ENCODE measurements around the gene INSIG2. TPM values are rescaled to one million over a fixed set of nuclear protein-coding genes. Genes with fewer than 3 reads are reported as not detected.
A peak's percentile ranks its signal among the peaks of the same experiment; 100 is the strongest.

INSIG2 gene
- total RNA-seq, 4 donors from 2014 or later, result 10.6 to 18.5 (median 15.5) TPM

DNA sequence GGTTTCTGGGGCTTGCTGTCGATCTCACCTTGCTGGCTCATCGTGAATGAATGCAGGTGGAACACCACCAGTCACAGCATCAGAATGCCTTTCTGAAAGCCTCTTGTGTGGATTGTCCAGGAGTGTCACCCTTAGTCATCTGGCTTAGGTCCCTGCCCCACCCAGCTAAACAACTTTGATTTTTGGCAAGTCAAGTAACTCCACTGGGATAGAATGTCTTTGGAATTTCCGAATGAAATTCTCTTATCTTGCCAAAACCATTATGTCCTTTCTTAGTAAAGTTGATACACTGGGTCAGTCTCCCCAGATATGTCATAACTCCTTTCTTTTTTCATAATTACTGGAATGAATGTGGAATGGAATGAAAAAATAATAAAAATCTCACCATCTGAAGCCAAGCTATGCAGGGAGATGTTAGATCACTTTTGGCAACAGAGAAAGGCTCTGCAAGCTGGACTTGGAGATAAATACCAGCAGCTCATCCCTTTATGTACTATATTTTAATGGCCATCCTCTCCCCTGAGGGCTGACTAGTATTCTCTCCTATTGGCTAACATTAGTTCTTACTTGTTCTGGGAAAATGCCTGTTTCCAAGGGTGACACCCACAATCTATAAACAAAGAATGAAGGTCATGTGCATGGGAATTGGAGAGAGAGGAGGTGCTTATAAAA, 35.4 kb downstream of the INSIG2 start:
- Histone ChIP-seq H3K27me3 (peaks cover 3% of the 10 kb centered on the region), H3K4me3 (no peak overlapping the region), H3K4me1 (peaks cover 3 to 17% (median 5%) of the 10 kb centered on the region in 3 donors), H3K27ac (peak overlapping the region in 3 of 4 donors; percentile 9 to 50 (median 28)), H3K9me3 (no peaks in the 10 kb centered on the region), H3K36me3 (no peaks in the 10 kb centered on the region)
- 45 to 100% methylated on average over 1 to 3 of the region's 3 CpGs for WGBS, 2 donors (ENCODE audit: low coverage in 1 of 2)
- ATAC-seq, result peak; percentile 81
- TF ChIP-seq EP300 (IDR thresholded peaks at IDR 0.05) (no peak), POLR2A (IDR thresholded peaks at IDR 0.05) (no peak), POLR2AphosphoS5 (IDR thresholded peaks at IDR 0.05) (no peak)
- TF ChIP-seq, protein P1, sequence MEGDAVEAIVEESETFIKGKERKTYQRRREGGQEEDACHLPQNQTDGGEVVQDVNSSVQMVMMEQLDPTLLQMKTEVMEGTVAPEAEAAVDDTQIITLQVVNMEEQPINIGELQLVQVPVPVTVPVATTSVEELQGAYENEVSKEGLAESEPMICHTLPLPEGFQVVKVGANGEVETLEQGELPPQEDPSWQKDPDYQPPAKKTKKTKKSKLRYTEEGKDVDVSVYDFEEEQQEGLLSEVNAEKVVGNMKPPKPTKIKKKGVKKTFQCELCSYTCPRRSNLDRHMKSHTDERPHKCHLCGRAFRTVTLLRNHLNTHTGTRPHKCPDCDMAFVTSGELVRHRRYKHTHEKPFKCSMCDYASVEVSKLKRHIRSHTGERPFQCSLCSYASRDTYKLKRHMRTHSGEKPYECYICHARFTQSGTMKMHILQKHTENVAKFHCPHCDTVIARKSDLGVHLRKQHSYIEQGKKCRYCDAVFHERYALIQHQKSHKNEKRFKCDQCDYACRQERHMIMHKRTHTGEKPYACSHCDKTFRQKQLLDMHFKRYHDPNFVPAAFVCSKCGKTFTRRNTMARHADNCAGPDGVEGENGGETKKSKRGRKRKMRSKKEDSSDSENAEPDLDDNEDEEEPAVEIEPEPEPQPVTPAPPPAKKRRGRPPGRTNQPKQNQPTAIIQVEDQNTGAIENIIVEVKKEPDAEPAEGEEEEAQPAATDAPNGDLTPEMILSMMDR (IDR thresholded peaks at IDR 0.05), result no peak

DNA sequence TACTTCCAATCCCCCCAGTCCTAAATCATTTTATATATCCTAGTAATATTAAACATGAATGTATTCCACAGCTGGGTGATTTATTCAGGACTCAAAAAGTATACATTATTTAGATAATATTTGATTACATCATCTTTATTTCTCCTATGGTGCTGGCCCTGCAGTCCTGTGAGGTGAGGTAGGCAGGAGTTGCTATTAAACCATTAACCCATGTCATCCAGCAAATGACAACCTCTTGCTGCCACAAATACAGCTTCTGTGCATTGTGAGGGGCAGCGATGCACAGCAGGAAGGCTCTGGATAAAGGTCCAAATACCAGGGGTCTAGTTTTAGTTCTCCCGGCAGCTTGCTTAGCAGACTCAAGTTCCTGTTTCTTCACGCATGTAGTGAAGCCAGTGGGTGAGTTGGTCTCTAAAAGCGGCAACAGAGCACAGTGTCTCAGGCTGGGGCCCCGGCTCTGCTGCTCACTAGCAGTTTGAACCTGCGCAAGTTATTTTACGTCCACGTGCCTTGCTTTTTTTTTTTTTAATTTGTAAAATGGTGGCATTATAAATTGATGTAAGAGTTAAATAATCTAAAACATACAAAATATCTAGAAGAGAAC, 36.1 kb downstream of the INSIG2 start:
- TF ChIP-seq, protein P1 (IDR thresholded peaks at IDR 0.05), result no peak
- TF ChIP-seq EP300 (IDR thresholded peaks at IDR 0.05), result no peak
- TF ChIP-seq POLR2AphosphoS5 (IDR thresholded peaks at IDR 0.05), result no peak
- TF ChIP-seq POLR2A (IDR thresholded peaks at IDR 0.05), result no peak
- Histone ChIP-seq H3K4me1 (peaks cover 3 to 17% (median 5%) of the 10 kb centered on the region in 3 donors), H3K27ac (peak overlapping the region in 1 of 4 donors; percentile 28), H3K27me3 (peaks cover 3% of the 10 kb centered on the region), H3K4me3 (no peak overlapping the region), H3K36me3 (no peaks in the 10 kb centered on the region), H3K9me3 (no peaks in the 10 kb centered on the region)
- 68 to 69% methylated on average over 8 of the region's 8 CpGs for WGBS, 2 donors (ENCODE audit: low coverage in 1 of 2)
- ATAC-seq, result no peak

DNA sequence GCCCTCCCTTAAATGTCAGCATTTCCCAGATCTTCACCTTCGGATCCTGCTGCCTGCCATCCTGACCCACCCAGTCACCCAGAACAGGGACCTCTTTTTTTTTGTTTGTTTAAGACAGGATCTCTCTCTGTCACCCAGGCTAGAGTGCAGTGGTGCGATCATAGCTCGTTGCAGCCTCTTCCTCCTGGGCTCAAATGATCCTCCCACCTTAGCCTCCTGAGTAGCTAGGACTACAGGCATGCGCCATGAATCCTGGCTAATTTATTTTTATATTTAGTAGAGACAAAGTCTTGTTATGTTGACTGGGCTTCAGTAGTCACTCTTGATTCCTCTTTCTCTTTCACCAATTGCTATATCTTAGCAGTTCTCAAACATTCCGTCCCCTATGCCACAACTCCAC, 39.0 kb downstream of the INSIG2 start:
- TF ChIP-seq, protein P1 (IDR thresholded peaks at IDR 0.05), result no peak
- no peak for TF ChIP-seq EP300 (IDR thresholded peaks at IDR 0.05)
- TF ChIP-seq POLR2AphosphoS5 (IDR thresholded peaks at IDR 0.05), result no peak
- TF ChIP-seq POLR2A (IDR thresholded peaks at IDR 0.05), result no peak
- WGBS, 2 donors (ENCODE audit: low coverage in 1 of 2), result 80 to 100% methylated on average over 1 to 5 of the region's 5 CpGs
- Histone ChIP-seq H3K27me3 (peaks cover 3% of the 10 kb centered on the region), H3K4me3 (no peak overlapping the region), H3K27ac (no peak overlapping the region), H3K36me3 (no peaks in the 10 kb centered on the region), H3K9me3 (no peaks in the 10 kb centered on the region), H3K4me1 (peaks cover 3 to 17% (median 5%) of the 10 kb centered on the region in 3 donors)
- ATAC-seq, result no peak

DNA sequence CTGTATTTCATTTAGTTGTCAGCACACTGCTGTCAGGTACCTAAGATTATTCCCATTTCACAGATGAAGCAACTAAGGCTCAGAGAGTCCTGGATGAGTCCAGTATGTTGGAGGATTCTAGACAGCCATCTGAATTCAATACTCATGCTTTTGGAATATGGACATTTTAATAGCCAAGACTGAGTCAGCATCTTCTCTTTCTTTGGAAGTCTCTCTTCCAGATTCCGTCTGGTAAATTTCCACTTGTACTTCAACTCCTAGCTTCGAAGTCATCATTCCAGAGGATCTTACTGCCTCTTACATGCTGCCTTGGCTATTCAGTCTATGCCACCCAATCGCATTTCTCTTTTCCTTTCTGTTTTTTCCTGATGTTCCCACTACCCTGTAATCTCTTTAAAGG, 40.6 kb downstream of the INSIG2 start:
- Histone ChIP-seq H3K27ac (no peak overlapping the region), H3K9me3 (no peaks in the 10 kb centered on the region), H3K4me3 (no peak overlapping the region), H3K36me3 (no peaks in the 10 kb centered on the region), H3K27me3 (peaks cover 3% of the 10 kb centered on the region), H3K4me1 (peaks cover 2 to 7% (median 5%) of the 10 kb centered on the region in 3 donors)
- WGBS, 2 donors (ENCODE audit: low coverage in 1 of 2), result 51 to 64% methylated on average over 3 of the region's 3 CpGs
- no peak for ATAC-seq
- TF ChIP-seq, protein P1 (IDR thresholded peaks at IDR 0.05), result no peak
- no peak for TF ChIP-seq POLR2AphosphoS5 (IDR thresholded peaks at IDR 0.05)
- no peak for TF ChIP-seq EP300 (IDR thresholded peaks at IDR 0.05)
- TF ChIP-seq POLR2A (IDR thresholded peaks at IDR 0.05), result no peak

DNA sequence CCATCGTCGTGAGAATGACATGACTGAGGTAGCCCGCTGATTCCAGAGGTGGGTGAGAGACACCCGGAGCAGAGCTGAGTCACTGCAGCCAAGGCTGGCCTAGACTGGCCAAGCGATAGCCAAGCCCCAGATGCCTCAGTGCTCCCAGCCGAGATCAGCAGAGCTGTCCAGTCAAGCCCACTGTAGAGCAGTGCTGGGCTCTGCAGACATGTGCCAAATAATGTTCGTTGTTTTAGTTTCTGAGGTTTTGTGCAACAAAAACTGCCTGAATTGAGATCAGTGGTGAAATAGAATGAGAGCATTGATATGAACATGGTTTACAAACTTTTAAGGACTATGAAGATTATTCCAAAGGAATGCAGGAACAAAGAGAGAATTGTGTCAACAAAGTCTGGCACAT, 42.1 kb downstream of the INSIG2 start:
- no peaks in the 10 kb centered on the region for H3K9me3 ChIP-seq
- WGBS, 2 donors (ENCODE audit: low coverage in 1 of 2), result 64 to 87% methylated on average over 4 to 5 of the region's 7 CpGs
- H3K4me1 ChIP-seq, result no peaks in the 10 kb centered on the region
- peaks cover 3% of the 10 kb centered on the region for H3K27me3 ChIP-seq
- H3K4me3 ChIP-seq, result no peak overlapping the region
- TF ChIP-seq POLR2A (IDR thresholded peaks at IDR 0.05), result no peak
- TF ChIP-seq POLR2AphosphoS5 (IDR thresholded peaks at IDR 0.05), result no peak
- TF ChIP-seq, protein P1 (IDR thresholded peaks at IDR 0.05), result no peak
- TF ChIP-seq EP300 (IDR thresholded peaks at IDR 0.05), result no peak
- H3K27ac ChIP-seq, result no peak overlapping the region
- ATAC-seq, result no peak
- H3K36me3 ChIP-seq, result no peaks in the 10 kb centered on the region
